Measurements from ENCODE around the gene WASL.
"Not testable (repeated sequence)": the region's sequence is repeated elsewhere in the genome, so short reads cannot be mapped to it uniquely, and the experiment has no call there.

Gene WASL

DNA sequence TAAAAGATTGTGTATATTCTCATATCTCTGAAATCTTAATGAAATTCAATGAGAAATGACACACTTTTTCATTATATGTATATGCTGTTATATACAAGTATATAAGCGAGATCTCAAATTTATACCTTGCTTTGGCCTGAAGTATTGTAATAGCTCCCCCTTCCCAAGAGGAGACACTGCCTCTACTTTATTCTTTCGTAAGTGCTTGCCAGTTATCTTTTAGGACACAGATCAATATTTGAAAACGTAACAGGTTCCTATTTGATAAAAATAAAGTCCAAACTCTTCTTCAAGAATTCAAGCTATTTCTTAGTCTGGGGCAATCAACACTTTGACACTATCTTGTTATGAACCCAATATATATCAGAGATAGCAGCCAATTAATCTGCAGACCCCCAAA is 24.9 kb downstream of the WASL start:
- Histone ChIP-seq H3K79me2 (ENCODE audit: insufficient read depth, low read length) (peaks cover 72% of the 10 kb centered on the region), H3K4me1 (ENCODE audit: insufficient read depth, low read length, severe bottlenecking) (peaks cover 21% of the 10 kb centered on the region), H3K27me3 (ENCODE audit: insufficient read depth, low read length) (no peaks in the 10 kb centered on the region), H3K4me2 (ENCODE audit: low read length) (no peak overlapping the region), H4K20me1 (ENCODE audit: insufficient read depth, low read length) (no peaks in the 10 kb centered on the region), H3F3A (ENCODE audit: insufficient read depth, low read length) (no peaks in the 10 kb centered on the region), H3K4me3 (ENCODE audit: low read depth, low read length, poor library complexity, severe bottlenecking) (no peak overlapping the region), H3K9me3 (ENCODE audit: low read length) (no peaks in the 10 kb centered on the region), H3K9me2 (ENCODE audit: low read depth, low read length) (no peaks in the 10 kb centered on the region), H3K36me3 (ENCODE audit: insufficient read depth, low read length) (no peaks in the 10 kb centered on the region), H2AFZ (ENCODE audit: low read length) (no peak overlapping the region), H3K27ac (ENCODE audit: low read depth, low read length, poor library complexity, severe bottlenecking) (no peak overlapping the region), H3K9ac (ENCODE audit: low read length) (no peak overlapping the region)
- TF ChIP-seq, protein P1, sequence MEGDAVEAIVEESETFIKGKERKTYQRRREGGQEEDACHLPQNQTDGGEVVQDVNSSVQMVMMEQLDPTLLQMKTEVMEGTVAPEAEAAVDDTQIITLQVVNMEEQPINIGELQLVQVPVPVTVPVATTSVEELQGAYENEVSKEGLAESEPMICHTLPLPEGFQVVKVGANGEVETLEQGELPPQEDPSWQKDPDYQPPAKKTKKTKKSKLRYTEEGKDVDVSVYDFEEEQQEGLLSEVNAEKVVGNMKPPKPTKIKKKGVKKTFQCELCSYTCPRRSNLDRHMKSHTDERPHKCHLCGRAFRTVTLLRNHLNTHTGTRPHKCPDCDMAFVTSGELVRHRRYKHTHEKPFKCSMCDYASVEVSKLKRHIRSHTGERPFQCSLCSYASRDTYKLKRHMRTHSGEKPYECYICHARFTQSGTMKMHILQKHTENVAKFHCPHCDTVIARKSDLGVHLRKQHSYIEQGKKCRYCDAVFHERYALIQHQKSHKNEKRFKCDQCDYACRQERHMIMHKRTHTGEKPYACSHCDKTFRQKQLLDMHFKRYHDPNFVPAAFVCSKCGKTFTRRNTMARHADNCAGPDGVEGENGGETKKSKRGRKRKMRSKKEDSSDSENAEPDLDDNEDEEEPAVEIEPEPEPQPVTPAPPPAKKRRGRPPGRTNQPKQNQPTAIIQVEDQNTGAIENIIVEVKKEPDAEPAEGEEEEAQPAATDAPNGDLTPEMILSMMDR (IDR thresholded peaks at IDR 0.05; ENCODE audit: low read length), result no peak
- no peak for TF ChIP-seq EZH2 (IDR thresholded peaks at IDR 0.05; ENCODE audit: borderline replicate concordance, low read length)

DNA sequence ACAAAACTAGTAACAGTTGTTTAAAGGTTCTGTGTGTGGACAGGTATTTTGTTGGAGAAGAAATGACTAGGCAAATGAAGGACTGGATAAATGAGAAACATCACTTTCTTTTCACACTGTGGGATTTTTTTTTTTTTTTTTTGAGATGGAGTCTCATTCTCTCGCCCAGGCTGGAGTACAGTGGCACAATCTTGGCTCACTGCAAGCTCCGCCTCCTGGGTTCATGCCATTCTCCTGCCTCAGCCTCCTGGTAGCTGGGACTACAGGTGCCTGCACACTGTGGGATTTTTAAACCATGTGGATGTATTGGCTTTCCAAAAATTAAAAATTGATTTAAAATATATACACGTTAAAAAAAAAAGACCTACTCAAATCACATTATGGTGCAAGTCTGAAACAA is 28.3 kb downstream of the WASL start:
- H3K9ac ChIP-seq (ENCODE audit: low read length); H3K4me2 ChIP-seq (ENCODE audit: low read length); H3K9me2 ChIP-seq (ENCODE audit: low read depth, low read length); H3K9me3 ChIP-seq (ENCODE audit: low read length); H4K20me1 ChIP-seq (ENCODE audit: insufficient read depth, low read length); H3F3A ChIP-seq (ENCODE audit: insufficient read depth, low read length); H3K27me3 ChIP-seq (ENCODE audit: insufficient read depth, low read length); H2AFZ ChIP-seq (ENCODE audit: low read length); H3K36me3 ChIP-seq (ENCODE audit: insufficient read depth, low read length); H3K4me3 ChIP-seq (ENCODE audit: low read depth, low read length, poor library complexity, severe bottlenecking); H3K27ac ChIP-seq (ENCODE audit: low read depth, low read length, poor library complexity, severe bottlenecking): not testable (repeated sequence)
- H3K4me1 ChIP-seq (ENCODE audit: insufficient read depth, low read length, severe bottlenecking), result peaks cover 17% of the 10 kb centered on the region
- H3K79me2 ChIP-seq (ENCODE audit: insufficient read depth, low read length), result peaks cover 44% of the 10 kb centered on the region

GRCh38 chr7:123719197-123719721 is 29.5 kb downstream of the WASL start:
- peaks cover 31% of the 10 kb centered on the region for H3K79me2 ChIP-seq (ENCODE audit: insufficient read depth, low read length)
- no peaks in the 10 kb centered on the region for H3K9me2 ChIP-seq (ENCODE audit: low read depth, low read length)
- H3K4me2 ChIP-seq (ENCODE audit: low read length), result no peak overlapping the region
- TF ChIP-seq, protein P1 (IDR thresholded peaks at IDR 0.05; ENCODE audit: low read length), result no peak
- no peak for TF ChIP-seq EZH2 (IDR thresholded peaks at IDR 0.05; ENCODE audit: borderline replicate concordance, low read length)
- no peak overlapping the region for H3K4me3 ChIP-seq (ENCODE audit: low read depth, low read length, poor library complexity, severe bottlenecking)
- no peaks in the 10 kb centered on the region for H3K36me3 ChIP-seq (ENCODE audit: insufficient read depth, low read length)
- H3K27me3 ChIP-seq (ENCODE audit: insufficient read depth, low read length), result no peaks in the 10 kb centered on the region
- H3K9me3 ChIP-seq (ENCODE audit: low read length), result no peaks in the 10 kb centered on the region
- no peaks in the 10 kb centered on the region for H4K20me1 ChIP-seq (ENCODE audit: insufficient read depth, low read length)
- peaks cover 5% of the 10 kb centered on the region for H3K4me1 ChIP-seq (ENCODE audit: insufficient read depth, low read length, severe bottlenecking)
- no peak overlapping the region for H3K27ac ChIP-seq (ENCODE audit: low read depth, low read length, poor library complexity, severe bottlenecking)
- no peak overlapping the region for H3K9ac ChIP-seq (ENCODE audit: low read length)
- no peak overlapping the region for H2AFZ ChIP-seq (ENCODE audit: low read length)
- no peaks in the 10 kb centered on the region for H3F3A ChIP-seq (ENCODE audit: insufficient read depth, low read length)

DNA sequence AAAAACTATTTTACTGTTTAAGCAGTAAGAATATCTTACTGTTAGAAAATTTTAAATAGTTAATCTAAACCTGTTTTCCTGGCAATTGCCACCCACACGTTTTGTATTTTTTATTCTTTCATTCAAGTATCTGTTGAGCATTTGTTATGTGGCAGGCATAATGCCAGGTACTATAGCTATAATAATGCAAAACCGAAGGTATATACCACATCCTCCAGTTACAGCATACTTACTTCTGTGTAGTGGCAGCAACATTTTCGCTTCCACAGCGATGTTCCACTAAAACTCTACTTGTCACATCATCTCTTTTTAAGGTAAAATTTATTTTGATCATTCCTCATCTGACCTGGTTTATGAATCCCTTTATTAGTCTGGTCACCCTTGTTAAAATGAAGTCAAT is 30.0 kb downstream of the WASL start:
- H3K27ac ChIP-seq (ENCODE audit: low read depth, low read length, poor library complexity, severe bottlenecking), result no peak overlapping the region
- no peaks in the 10 kb centered on the region for H3K36me3 ChIP-seq (ENCODE audit: insufficient read depth, low read length)
- H2AFZ ChIP-seq (ENCODE audit: low read length), result no peak overlapping the region
- no peak overlapping the region for H3K4me3 ChIP-seq (ENCODE audit: low read depth, low read length, poor library complexity, severe bottlenecking)
- TF ChIP-seq, protein P1 (IDR thresholded peaks at IDR 0.05; ENCODE audit: low read length), result no peak
- no peaks in the 10 kb centered on the region for H3K9me3 ChIP-seq (ENCODE audit: low read length)
- H3F3A ChIP-seq (ENCODE audit: insufficient read depth, low read length), result no peaks in the 10 kb centered on the region
- no peaks in the 10 kb centered on the region for H3K9me2 ChIP-seq (ENCODE audit: low read depth, low read length)
- H3K4me1 ChIP-seq (ENCODE audit: insufficient read depth, low read length, severe bottlenecking), result peaks cover 5% of the 10 kb centered on the region
- H3K9ac ChIP-seq (ENCODE audit: low read length), result no peak overlapping the region
- no peaks in the 10 kb centered on the region for H4K20me1 ChIP-seq (ENCODE audit: insufficient read depth, low read length)
- H3K4me2 ChIP-seq (ENCODE audit: low read length), result no peak overlapping the region
- peaks cover 29% of the 10 kb centered on the region for H3K79me2 ChIP-seq (ENCODE audit: insufficient read depth, low read length)
- no peaks in the 10 kb centered on the region for H3K27me3 ChIP-seq (ENCODE audit: insufficient read depth, low read length)
